DND-41 (cell line): ENCODE data around the gene ACO2.

ENCODE experiments used
- CTCF ChIP-seq: IDR thresholded peaks from 2 replicates; pipeline ENCODE4 v1.5.1; 2012; ENCODE audit warnings: borderline replicate concordance, low read length, moderate library complexity, mild to moderate bottlenecking; ENCODE audit not compliant: poor library complexity, severe bottlenecking; ENCODE audit errors: extremely low read depth
- EZH2 ChIP-seq: IDR thresholded peaks from 3 replicates; pipeline ENCODE4 v1.6.1; 2012; ENCODE audit warnings: borderline replicate concordance, low read depth, mild to moderate bottlenecking, moderate library complexity, low read length, inconsistent platforms; ENCODE audit not compliant: severe bottlenecking

- TF ChIP-seq EZH2 (no peak), CTCF (no peak)
Measured at GRCh38 chr22:41471568-41471967, 2.7 kb downstream of the ACO2 start.
